ENCODE measurements around the gene ADAMTS6. TPM values are rescaled to one million over a fixed set of nuclear protein-coding genes. Genes with fewer than 3 reads are reported as not detected.
A peak's percentile ranks its signal among the peaks of the same experiment; 100 is the strongest.
"Not testable (repeated sequence)": the region's sequence is repeated elsewhere in the genome, so short reads cannot be mapped to it uniquely, and the experiment has no call there.

ADAMTS6 gene
- total RNA-seq, 5 donors from 2014 or later (not counting 1 experiment from before 2014, with no cell fraction given): 2.0 to 5.3 (median 4.0) TPM

GRCh38 chr5:65489119-65489518 lies 7.4 kb upstream of the ADAMTS6 start:
- 75% methylated on average over 1 of the region's 4 CpGs for WGBS (ENCODE audit: insufficient coverage)
- Mint-ChIP-seq H3K27me3 (no peaks in the 10 kb centered on the region), H3K4me3 (no peak overlapping the region), H3K27ac (no peak overlapping the region), H3K9me3 (no peaks in the 10 kb centered on the region), H3K4me1 (no peaks in the 10 kb centered on the region), H3K36me3 (no peaks in the 10 kb centered on the region)
- ChIA-PET CTCF (no interaction called here), POLR2A (no interaction called here)
- no peak for ATAC-seq (replicated peaks in 1 of 4)
- no peaks in the 10 kb centered on the region for H3K27me3 ChIP-seq (replicated peaks in 1 of 2; ENCODE audit: control insufficient read depth in 2 of 2, extremely low read depth in 1 of 2, insufficient read depth in 2 of 2, low read length in 1 of 2)
- H3K36me3 ChIP-seq (ENCODE audit: control insufficient read depth in 2 of 2, extremely low read depth in 1 of 2, insufficient read depth in 1 of 2, low read length in 1 of 2): no peaks in the 10 kb centered on the region
- no peak overlapping the region for H3K27ac ChIP-seq (ENCODE audit: low read length)
- no peaks in the 10 kb centered on the region for H3K4me1 ChIP-seq (ENCODE audit: control insufficient read depth in 1 of 2, extremely low read depth in 1 of 2, insufficient read depth in 2 of 2, low read length in 2 of 2)
- no peak for DNase-seq
- H3K9me3 ChIP-seq: no peaks in the 10 kb centered on the region
- H3K4me3 ChIP-seq (ENCODE audit: control insufficient read depth in 1 of 2, extremely low read depth in 1 of 2, low read length in 1 of 2): no peak overlapping the region

GRCh38 chr5:65488038-65488687 lies 6.4 kb upstream of the ADAMTS6 start:
- H3K27ac Mint-ChIP-seq; H3K4me3 Mint-ChIP-seq; H3K4me1 ChIP-seq (ENCODE audit: control insufficient read depth in 1 of 2, extremely low read depth in 1 of 2, insufficient read depth in 2 of 2, low read length in 2 of 2); POLR2A ChIA-PET; ATAC-seq (replicated peaks in 1 of 4); H3K27me3 ChIP-seq (replicated peaks in 1 of 2; ENCODE audit: control insufficient read depth in 2 of 2, extremely low read depth in 1 of 2, insufficient read depth in 2 of 2, low read length in 1 of 2); H3K27me3 Mint-ChIP-seq; H3K9me3 Mint-ChIP-seq; H3K4me1 Mint-ChIP-seq; H3K36me3 Mint-ChIP-seq; DNase-seq; H3K36me3 ChIP-seq (ENCODE audit: control insufficient read depth in 2 of 2, extremely low read depth in 1 of 2, insufficient read depth in 1 of 2, low read length in 1 of 2); H3K9me3 ChIP-seq; H3K4me3 ChIP-seq (ENCODE audit: control insufficient read depth in 1 of 2, extremely low read depth in 1 of 2, low read length in 1 of 2); H3K27ac ChIP-seq (ENCODE audit: low read length): not testable (repeated sequence)
- 100% methylated on average over 4 of the region's 7 CpGs for WGBS (ENCODE audit: insufficient coverage)
- CTCF ChIA-PET: interaction anchor here in 1 of 2 donors (0.6 kb wide), 1 partner anchor 676 kb away, joined by 3 read pairs; no protein-coding TSS in a partner anchor

- Mint-ChIP-seq H3K4me1 (peaks cover 10 to 16% (median 10%) of the 10 kb centered on the region in 3 donors), H3K27ac (peak overlapping the region in 1 of 2 donors; percentile 40)
- H3K4me3 Mint-ChIP-seq; H3K27me3 Mint-ChIP-seq; ATAC-seq (replicated peaks in 1 of 4); H3K4me3 ChIP-seq (ENCODE audit: control insufficient read depth in 1 of 2, extremely low read depth in 1 of 2, low read length in 1 of 2); DNase-seq; H3K9me3 Mint-ChIP-seq; H3K27ac ChIP-seq (ENCODE audit: low read length); H3K36me3 ChIP-seq (ENCODE audit: control insufficient read depth in 2 of 2, extremely low read depth in 1 of 2, insufficient read depth in 1 of 2, low read length in 1 of 2); H3K9me3 ChIP-seq; H3K36me3 Mint-ChIP-seq; H3K4me1 ChIP-seq (ENCODE audit: control insufficient read depth in 1 of 2, extremely low read depth in 1 of 2, insufficient read depth in 2 of 2, low read length in 2 of 2); H3K27me3 ChIP-seq (replicated peaks in 1 of 2; ENCODE audit: control insufficient read depth in 2 of 2, extremely low read depth in 1 of 2, insufficient read depth in 2 of 2, low read length in 1 of 2): not testable (repeated sequence)
- 94% methylated on average over 2 of the region's 2 CpGs for WGBS (ENCODE audit: insufficient coverage)
- ChIA-PET POLR2A (interaction anchor here in 1 of 2 donors (0.6 to 1.0 kb wide), 3 partner anchors 23 to 676 kb away, joined by 3 to 5 read pairs (median 3); no protein-coding TSS in a partner anchor), CTCF (interaction anchor here (0.6 to 1.6 kb wide), 8 partner anchors 20 to 676 kb away, joined by 3 to 9 read pairs (median 4); no protein-coding TSS in a partner anchor)
Observed at GRCh38 chr5:65486803-65487202, 5.1 kb upstream of the ADAMTS6 start.

DNA sequence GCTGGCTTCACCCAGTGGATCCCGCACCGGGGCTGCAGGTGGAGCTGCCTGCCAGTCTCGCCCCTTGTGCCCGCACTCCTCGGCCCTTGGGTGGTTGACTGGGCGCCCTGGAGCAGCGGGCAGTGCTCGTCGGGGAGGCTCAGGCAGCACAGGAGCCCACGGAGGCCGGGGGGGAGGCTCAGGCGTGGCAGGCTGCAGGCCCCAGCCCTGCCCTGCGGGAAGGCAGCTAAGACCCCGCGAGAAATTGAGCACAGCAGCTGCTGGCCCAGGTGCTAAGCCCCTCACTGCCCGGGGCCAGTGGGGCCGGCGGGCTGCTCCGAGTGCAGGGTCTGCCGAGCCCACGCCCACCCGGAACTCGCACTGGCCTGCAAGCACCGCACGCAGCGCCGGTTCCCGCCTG lies 3.7 kb upstream of the ADAMTS6 start:
- Histone ChIP-seq H3K27ac (ENCODE audit: low read length) (no peak overlapping the region), H3K9me3 (no peaks in the 10 kb centered on the region), H3K4me3 (ENCODE audit: control insufficient read depth in 1 of 2, extremely low read depth in 1 of 2, low read length in 1 of 2) (no peak overlapping the region), H3K4me1 (ENCODE audit: control insufficient read depth in 1 of 2, extremely low read depth in 1 of 2, insufficient read depth in 2 of 2, low read length in 2 of 2) (peaks cover 10% of the 10 kb centered on the region in 2 experiments), H3K36me3 (ENCODE audit: control insufficient read depth in 2 of 2, extremely low read depth in 1 of 2, insufficient read depth in 1 of 2, low read length in 1 of 2) (no peaks in the 10 kb centered on the region), H3K27me3 (replicated peaks in 1 of 2; ENCODE audit: control insufficient read depth in 2 of 2, extremely low read depth in 1 of 2, insufficient read depth in 2 of 2, low read length in 1 of 2) (no peaks in the 10 kb centered on the region)
- H3K9me3 Mint-ChIP-seq: no peaks in the 10 kb centered on the region
- H3K4me1 Mint-ChIP-seq: peaks cover 10 to 18% (median 14%) of the 10 kb centered on the region in 3 donors
- H3K36me3 Mint-ChIP-seq: no peaks in the 10 kb centered on the region
- CTCF ChIA-PET: interaction anchor here (1.3 to 3.9 kb wide), 2 partner anchors 10 to 674 kb away, joined by 4 to 117 read pairs; no protein-coding TSS in a partner anchor
- POLR2A ChIA-PET: no interaction called here
- no peak overlapping the region for H3K27ac Mint-ChIP-seq
- H3K4me3 Mint-ChIP-seq: no peak overlapping the region
- ATAC-seq (replicated peaks in 1 of 4) (no peak), DNase-seq (no peak)
- H3K27me3 Mint-ChIP-seq: no peaks in the 10 kb centered on the region
- 92% methylated on average over 23 of the region's 28 CpGs for WGBS (ENCODE audit: insufficient coverage)

DNA sequence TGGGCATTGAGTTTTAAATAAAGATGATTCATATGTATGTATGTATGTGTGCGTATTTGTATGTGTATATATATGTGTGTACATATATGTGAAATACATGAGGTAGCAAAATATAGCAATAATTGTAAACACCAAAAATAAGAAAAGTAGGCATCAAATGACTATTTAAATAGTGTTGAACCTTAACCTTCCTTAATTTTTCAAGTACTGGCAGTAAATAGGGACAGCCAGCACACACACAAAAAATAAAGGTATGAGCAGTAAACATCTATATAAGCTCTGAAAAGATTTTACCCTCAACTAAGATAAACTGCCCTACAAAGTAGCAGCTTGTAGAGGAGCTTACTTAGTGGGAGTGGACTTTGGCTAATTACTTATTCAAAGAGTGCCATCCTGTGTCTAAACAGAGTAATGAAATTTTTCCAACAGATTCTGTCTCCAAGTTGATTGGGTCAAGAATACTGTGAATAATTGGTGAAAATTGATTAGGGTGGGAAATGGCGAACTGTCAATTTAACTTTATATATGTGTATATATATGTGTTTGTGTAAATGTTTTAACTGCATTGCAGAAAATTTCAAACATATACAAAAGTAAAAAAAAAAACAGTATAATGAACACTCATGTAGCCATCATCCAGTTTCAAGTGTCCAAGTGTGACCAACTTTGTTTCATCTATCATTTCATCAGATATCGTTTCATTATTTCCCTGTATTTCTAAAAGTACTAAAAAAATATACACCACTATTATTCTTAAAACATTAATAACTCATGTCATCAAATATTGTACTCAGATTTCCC lies 2.0 kb upstream of the ADAMTS6 start:
- peak overlapping the region; percentile 63 for H3K27ac ChIP-seq (ENCODE audit: low read length)
- Mint-ChIP-seq H3K4me3 (no peak overlapping the region), H3K4me1 (peaks cover 10 to 18% (median 14%) of the 10 kb centered on the region in 3 donors), H3K9me3 (no peaks in the 10 kb centered on the region), H3K27me3 (no peaks in the 10 kb centered on the region), H3K27ac (peak overlapping the region; percentile 90 to 95), H3K36me3 (no peaks in the 10 kb centered on the region)
- ATAC-seq (replicated peaks in 1 of 4): peak; percentile 40 to 58 (median 46)
- CTCF ChIA-PET: interaction anchor here (0.5 to 3.9 kb wide), 38 partner anchors 8 to 1255 kb away, joined by 3 to 117 read pairs (median 4); partner anchors contain the start of genes CENPK (in 1 of the 2), CWC27 (in 1 of the 2) and PPWD1 (in 1 of the 2)
- H3K27me3 ChIP-seq (replicated peaks in 1 of 2; ENCODE audit: control insufficient read depth in 2 of 2, extremely low read depth in 1 of 2, insufficient read depth in 2 of 2, low read length in 1 of 2): peaks cover 0 to 3% of the 10 kb centered on the region in 2 experiments
- no peaks in the 10 kb centered on the region for H3K36me3 ChIP-seq (ENCODE audit: control insufficient read depth in 2 of 2, extremely low read depth in 1 of 2, insufficient read depth in 1 of 2, low read length in 1 of 2)
- no CpG with 5 or more reads among the region's 3 CpGs for WGBS (ENCODE audit: insufficient coverage)
- no peaks in the 10 kb centered on the region for H3K9me3 ChIP-seq
- peak in 1 of 35 experiments; percentile 72 for DNase-seq
- peaks cover 14 to 16% of the 10 kb centered on the region in 2 experiments for H3K4me1 ChIP-seq (ENCODE audit: control insufficient read depth in 1 of 2, extremely low read depth in 1 of 2, insufficient read depth in 2 of 2, low read length in 2 of 2)
- peak overlapping the region in 1 of 2 donors; percentile 73 for H3K4me3 ChIP-seq (ENCODE audit: control insufficient read depth in 1 of 2, extremely low read depth in 1 of 2, low read length in 1 of 2)
- POLR2A ChIA-PET: interaction anchor here (0.5 to 0.8 kb wide), 5 partner anchors 12 to 673 kb away, joined by 3 read pairs; no protein-coding TSS in a partner anchor
